GM18858 (cell line): ENCODE results near the gene SCTR.

Experiments used
- ATAC-seq: cut with Tn5 transposase; IDR thresholded peaks from one replicate; pipeline ENCODE4 v1.9.1; 2021; ENCODE audit not compliant: unreplicated experiment

SCTR gene

DNA sequence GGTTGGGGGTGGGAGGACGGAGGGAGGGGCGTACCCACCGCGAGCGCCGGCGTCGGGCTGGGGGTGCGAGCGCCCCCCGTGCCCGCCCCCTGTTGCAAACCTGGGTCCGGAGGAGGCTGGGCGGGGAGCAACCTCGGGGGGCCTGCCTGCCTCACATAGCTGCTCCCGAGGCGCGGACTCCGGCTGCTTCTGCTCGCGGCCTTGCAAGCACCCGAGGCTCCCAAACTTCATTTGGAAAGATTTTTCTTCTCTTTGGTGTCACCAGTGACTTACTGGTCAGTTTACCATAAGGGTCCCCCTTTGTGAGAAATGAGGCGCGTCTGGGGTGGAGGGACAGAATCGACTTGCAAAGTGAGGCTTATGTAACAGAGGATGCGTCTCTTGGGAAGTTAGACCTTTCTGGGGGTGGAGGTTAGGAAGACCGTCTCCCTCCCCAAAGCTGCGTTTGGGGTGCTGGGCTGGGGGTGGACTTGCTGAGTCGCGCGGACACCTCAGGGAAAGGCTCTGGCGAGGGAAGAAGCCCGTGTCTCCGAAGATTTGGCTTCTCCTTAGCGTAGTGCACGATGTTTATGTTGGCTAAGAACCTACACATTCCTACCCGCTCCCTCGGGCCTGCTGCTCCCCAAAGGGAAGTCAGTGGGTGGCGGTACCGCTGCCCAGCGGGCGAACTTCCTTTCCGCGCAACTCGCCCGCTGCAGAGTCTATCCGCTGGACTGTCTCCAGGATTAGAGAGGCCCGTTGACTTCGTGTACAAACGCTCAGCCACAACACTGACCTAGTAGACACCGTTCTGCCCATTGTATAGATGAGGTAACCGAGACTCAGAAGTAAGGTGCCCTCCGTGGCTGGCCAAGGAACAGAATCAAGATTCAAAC is 92.1 kb downstream of the SCTR start:
- ATAC-seq, result no peak

DNA sequence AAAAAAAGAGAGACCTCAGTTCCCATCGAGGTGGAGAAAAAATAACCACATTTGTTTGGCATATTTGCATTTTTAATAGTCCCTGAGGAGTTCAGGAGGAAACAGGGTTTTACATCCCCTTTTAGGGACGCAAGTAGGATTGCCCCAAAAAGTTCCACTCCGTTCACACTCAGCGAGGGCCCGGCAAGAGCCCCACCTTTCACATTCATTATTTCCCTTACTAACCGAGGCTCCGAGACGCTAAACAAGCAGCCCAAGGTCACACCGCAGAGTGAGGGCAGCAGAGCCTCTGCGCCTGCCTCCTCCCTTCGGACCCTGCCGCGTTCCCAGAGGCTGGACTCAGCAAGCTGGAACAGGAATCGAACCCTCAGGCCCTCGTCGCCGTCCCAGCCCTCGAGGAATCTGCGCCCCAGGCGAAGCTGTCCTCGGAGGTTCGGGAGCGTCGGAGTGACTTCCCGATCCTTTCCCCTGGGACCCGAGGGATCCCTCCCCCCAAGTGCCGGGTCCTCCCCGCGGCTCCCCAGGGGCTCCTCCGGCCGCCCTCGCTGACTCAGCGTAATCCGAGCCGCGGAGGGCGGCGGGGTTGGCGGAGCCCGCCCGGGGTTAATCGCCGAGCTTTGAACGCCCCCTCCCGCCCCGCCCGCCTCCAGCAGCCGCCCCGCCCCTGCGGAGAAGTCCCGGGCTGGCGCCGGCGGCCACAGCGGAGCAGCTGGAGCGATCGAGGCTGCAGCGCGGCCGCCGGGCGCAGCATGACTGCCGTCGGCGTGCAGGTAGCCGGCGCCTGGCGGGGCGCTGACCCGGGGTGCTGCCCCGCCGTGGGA is 92.9 kb downstream of the SCTR start, which contains the start of gene TMEM37:
TMEM37 (plus strand) TSS at position 700 of the 821 bp plus-strand sequence; CDS start at position 750, 50 bp downstream.
- ATAC-seq, result peak; percentile 62

DNA sequence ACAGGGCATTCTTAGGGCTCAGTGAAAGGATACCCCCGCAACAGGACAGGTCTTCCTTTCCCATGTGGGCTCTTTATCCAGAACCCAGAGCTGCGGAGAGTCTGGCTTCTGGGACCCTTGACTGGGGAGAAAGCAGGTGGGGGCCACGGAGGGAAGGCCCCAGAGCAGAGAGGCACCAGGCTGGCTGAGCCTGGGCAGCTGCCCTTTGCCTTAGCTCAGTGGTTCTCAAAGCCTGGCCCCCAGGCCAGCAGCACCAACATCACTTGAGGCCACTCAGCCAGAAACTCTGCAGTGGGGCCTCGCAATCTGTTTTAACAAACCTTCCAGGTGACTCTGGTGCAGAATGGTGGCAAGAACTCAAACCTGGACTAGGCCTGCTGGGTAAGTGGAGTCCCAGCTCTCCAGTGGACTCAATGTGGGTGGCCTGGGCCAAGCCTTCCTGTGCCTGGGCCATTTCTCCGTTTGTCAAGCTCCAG is 94.2 kb downstream of the SCTR start:
- no peak for ATAC-seq

DNA sequence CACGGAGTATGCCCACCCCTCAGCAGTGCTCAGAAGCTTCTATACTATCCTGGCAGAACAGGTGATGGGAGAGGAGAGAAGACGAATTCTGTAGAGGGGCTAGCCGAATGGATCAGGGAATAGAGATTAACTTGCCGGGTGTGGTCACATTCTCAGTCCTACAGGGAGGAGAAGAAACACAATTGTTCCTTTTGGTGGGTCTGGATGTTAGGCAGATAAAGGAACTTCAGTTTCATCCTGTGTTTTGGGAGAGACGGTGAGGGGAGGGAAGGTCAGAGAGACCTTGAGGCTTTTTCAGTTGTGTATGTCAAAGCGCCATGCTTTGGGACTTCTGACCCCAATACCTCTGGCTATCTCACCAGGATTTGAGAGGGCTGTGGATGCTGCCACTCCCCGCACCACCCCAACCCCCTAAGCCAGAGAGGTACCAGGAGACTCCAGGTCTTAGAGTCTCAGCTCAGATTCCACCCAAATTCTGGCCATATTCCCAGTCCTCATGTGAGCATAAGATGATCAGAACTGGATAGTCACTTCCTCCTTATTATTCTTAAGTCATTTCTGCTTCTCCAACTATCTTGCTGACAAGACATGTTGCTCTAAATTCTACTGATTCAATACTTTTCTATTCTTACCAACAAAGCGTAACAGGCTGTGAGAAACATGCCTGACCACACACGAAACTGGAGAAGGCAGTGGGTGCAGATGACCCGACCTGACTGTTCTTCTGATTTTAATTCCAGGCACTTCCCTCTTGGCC is 94.9 kb downstream of the SCTR start:
- ATAC-seq, result no peak

DNA sequence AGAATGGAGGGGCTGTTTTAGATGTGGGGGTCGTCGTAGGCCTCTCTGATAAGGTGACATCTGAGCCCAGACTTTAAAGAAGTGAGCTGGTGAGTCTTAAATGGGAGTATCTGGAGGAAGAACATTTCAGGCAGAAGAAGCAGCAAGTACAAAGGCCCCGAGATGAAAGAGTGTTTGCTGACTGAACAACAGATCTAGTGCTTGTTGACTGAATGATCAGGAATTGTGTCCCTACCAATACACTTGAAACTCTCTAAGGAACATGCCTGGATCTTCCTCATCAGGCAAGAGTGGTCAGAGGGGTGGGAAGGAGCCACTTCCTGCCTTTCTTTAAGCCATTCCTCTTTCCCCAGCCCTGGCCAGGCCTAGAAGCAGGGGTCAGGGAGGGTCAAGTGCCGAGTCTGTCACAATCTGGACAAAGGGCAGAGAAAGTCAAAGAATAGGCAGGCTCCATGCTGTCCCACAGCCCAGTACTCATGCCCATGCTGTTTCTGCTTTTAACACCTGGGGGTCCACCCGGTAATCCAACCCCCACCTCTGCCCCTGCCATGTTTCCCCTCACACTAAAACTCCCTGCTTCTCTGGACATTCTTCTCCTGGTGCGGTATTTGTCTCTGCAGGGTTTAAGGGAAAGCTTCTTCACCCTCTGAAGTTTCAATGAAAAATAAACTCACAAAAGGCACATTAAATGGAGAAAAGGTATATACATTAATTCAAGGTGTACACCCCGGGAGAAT is 95.6 kb downstream of the SCTR start:
- ATAC-seq, result no peak

DNA sequence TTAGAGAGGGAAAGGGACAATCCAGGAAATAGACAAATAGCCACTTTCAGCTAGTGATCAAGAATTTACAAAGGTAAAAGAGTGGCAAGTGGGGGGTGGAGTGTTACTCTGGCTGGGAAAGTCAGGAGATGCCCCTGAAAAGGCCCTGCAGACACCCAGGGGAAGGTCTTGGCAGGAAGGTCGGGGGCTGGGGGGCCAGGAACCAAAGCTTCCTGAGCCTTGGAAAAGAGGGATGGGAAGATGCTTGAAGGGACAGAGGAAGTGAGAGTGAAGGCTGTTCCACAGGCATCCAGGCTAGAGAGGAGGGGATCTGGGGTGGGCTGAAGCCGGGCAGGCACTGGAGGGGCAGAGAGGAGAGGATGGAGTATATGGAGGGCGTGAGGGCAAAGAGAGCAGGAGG is 96.5 kb downstream of the SCTR start:
- no peak for ATAC-seq

DNA sequence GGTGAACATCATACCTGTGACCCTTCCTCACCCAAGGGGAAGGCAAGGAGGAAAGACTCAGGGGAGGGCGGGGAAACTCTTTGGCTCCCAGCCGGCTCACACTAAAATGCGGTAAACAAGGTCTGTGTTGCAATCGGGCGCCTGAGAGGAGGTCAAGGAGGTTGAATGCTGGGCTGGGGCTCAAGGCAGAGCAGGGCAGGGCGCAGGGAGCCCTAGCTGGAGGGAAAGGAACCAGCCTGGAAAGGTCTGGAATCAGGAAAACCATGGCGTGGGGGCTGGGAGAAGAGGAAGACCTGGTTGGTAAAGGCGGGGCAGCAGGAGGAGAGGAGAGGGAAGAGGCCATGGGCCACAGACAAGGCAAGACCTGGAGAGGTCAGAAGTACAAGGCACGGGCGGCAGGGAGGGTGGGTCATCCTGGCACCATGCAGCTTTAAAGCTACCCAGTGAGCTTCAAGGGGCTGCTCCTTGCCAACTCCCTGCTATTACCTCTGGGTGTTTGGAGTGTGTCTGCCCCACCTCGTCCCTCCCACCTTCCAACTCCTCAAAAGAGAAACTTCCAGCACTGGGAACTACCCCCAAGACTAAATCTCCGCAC is 97.4 kb downstream of the SCTR start:
- ATAC-seq, result no peak

DNA sequence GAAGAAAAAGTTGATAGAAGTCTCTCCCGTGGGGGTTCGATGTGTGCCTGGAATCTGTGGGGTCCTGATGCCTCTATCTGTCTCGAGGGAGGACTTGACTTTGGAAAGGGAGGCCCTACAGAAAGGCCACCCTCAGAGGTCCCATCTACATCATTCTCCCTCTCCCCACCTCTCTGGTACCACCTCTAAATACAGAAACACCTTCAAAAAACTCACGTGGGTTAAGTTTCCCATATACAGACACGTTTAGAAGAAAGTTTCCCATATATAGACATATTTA is 97.9 kb downstream of the SCTR start:
- ATAC-seq, result no peak

DNA sequence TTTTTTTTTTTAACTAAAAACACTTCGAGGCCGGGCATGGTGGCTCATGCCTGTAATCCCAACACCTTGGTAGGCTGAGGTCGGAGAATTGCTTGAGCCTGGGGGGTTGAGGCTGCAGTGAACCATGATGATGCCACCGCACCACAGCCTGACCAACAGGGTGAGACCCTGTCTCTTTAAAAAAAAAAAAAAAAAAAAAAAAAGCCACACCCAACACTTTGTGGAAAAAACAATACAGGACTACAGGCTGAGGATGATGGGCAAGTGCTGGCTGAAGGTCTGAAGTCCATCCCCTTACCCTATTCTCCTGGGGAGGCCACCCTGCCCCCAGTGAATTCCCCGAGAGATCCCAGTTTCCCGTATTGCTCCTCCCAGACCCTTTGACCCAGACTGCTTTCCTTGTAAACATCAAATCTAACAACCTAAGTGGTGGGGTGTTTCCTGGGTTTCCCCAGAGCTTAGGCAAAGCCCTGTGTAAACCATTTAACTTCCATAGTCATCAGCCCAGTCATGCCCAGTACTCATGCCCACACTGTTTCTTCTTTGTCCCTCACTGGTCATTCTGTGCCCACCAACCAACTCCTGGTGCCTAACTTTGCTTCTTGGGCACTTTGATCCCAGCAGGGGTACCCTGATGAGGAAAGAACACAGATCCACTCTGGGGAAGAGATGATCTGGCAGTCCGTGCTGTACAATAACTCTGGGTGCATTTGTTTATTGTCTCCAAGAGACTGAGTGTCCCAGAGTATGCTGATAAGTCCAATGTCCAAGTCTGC is 98.5 kb downstream of the SCTR start:
- no peak for ATAC-seq

DNA sequence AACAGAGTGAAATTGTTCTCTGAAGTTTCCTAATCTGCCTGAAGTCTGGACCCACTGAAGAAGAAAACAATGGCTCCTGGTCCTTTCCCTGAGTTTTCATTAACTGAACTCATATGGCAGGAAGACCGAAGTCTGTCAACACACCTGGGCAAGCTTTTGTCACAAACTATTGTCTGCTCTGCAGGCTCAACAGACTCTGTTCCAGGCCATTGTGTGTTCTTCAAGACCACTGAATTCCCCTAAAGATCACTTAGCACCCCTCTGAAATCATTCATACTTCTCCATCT is 99.2 kb downstream of the SCTR start:
- ATAC-seq, result no peak

DNA sequence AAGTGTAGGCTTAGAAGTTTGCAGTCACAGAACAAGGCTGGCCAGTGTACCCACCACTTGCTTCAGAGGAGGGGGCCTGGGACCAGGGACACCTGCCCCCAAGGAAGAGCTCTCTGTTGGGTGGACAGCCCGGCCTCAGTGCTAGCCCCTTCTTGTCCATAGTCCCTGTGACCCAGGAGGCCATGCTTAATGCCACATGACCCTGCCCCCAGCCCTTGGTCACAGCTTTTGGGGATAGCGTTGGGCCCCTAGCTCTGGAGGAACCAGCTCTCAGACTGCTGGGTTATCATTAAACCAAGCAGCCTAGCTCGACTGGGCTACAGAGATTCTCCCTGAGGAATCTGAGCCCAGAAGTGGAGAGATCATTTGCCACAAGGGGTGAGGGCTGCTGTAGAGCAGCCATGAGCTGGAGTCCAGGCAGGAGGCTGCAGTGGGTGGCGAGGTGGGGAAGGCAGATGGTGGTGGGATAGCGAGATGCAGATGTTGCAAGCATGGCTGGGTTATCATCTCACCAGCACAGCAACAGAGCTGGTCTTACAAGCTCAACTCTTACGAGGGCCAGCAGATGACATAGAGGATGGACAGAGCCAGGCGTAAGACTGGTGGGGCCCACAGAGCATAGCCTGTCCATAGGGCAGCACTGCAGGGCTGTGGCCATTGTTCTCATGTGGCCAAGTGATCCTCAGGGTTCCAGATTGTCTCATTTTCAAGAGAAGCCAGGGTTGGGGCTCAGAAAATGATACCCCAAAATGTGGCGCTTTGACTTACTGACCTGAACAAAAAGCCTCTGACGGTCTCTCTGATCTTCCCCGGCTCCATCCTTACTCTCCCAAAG is 99.8 kb downstream of the SCTR start:
- ATAC-seq, result no peak

DNA sequence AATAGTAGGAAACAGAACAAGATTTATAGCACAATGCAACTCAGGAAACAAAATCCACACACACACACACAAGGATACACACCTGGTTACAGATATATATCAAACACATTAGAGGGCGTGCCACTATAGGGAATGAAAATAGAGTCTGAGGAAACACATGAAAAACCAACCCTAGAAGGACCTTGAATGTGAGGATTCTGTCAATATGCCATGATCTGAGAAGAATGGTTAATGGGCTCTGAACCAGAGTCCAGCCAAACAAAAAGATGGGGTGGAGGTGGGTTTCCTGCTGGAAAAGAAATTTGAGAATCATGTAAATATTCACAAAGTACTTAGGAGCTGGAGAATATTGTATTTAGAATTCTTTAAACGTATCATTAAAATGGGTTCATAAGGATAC is 100.5 kb downstream of the SCTR start:
- ATAC-seq, result no peak

DNA sequence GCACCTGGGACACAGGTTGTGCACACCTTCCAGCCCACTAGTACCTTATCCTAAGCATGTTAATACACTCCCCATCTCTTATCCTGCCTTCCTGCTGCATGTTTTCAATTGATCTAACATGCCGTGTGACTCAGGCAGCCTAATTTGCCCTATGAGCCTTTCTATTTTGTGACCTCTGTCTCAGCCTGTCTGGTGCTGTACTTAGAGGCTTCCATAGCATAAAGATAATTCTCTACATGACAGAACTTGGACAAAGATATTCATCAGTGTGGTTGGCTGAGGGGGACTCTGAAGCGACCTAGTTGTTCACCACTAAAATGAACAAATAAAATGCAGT is 101.2 kb downstream of the SCTR start:
- no peak for ATAC-seq

DNA sequence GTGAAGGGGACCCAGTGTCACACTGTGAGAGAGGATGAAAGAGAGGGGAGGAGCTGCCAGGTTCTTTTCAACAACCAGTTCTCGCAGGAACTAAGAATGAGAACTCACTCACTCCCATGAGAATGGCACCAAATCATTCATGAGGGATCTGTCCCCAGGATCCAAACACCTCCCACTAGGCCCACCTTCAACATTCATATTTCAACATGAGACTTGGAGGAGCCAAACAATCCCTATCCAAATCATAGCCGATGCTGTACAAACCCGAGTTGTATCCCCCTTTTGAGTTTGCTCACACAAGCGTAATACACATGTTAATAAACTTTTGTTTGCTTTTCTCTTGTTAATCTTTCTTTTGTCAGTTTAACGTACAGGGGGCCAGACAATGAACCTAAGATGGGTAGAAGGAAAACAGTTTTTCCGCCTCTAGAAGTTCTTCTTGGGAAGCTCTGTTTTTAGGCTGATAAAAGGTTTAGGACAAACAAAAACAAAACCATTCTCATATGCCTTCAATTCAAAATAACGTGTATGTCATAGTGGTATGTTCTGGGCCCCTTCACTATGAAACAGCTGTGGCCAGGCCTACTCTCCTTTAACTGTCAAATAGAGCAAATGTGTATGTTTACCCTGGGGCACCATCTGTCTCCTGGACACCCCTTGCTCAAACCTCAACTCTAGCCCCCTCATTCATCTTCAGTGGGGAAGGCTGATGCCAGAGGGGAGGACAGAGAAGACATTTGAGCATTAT is 101.7 kb downstream of the SCTR start:
- ATAC-seq, result no peak

DNA sequence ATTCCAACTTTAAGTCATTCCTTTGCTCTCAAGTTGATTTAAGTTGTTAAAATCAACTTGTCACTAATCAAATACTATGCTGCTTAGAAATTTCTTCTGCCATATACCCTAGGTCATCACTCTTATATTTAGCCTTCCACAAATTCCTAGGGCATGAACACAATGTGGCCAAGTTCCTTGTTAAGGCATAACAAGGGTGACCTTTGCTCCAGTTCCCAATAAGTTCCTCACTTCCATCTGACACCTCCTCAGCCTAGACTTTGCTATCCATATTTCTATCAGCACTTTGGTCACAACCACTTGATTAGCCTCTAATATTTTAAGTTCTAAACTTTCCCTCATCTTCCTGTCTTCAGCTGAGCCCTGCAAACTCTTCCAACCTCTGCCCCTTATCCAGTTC is 102.5 kb downstream of the SCTR start:
- no peak for ATAC-seq

DNA sequence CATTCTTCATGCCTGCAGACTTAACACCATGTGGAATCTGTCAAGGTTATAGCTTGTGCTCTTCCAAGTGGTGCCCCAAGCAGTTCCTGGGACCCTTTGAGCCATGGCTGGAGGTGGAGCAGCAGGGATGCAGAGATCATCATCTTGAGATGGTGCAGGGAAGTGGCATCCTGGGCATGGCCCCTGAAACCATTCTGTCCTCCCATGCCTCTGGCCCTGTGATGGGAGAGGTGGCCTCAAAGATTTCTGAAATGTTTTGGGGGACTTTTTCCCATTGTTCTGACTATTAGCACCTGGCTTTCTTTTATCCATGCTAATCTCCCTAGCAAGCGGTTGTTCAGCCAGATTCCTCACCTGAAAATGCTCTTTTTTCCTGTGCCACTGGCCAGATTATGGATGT is 103.0 kb downstream of the SCTR start:
- no peak for ATAC-seq

DNA sequence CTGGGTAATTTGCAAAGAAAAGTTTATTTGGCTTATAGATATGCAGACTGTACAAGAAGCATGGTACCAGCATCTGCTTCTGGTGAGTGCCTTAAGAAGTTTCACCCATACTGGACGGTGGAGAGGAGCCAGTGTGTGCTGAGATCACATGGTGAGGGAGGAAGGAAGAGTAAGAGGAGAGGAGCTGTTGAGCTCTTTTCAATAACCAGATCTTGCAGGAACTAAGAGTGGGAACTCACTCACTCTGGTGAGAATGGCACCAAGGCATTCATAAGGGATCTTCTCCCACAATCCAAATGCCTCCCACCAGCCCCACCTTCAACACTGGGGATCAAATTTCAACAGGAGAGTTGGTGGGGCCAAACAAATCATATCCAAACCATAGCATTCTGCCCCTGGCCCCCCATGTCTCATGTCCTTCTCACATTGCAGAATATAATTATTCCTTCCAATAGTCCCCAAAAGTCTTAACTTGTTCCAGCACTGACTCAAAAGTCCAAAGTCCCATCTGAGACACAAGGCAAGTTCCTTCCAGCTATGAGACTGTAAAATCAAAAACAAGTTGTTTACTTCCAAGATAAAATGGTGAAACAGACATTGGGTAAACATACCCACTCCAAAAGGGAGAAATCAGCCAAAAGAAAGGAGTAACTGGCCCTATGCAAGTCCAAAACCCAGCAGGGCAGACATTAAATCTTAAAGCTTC is 104.3 kb downstream of the SCTR start:
- no peak for ATAC-seq

DNA sequence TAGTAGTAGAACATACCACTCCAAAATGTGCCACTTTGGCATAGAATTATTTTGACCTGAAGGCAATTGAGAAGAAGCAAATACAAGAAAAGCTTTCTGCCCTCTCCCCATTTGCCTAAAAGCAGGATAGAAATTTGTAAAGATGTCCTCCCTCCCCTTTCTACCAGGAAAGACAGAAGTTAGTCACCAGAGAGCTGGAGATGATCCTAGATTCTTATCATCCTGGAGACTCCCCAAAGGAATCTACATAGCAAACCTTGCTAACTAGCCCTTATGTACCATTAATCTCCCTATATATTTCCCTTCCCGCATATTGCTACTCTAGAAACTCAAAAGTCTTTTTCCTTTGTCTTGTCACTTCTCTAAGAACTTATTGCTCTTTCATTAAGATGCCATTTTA is 105.2 kb downstream of the SCTR start:
- ATAC-seq, result no peak
